Left lung (tissue), 10 donors: ENCODE measurements around the gene WRAP53. TPM values are rescaled to one million over a fixed set of nuclear protein-coding genes. Genes with fewer than 3 reads are reported as not detected.

Source experiments
- ATAC-seq: fragments of 200-7000 bp; cut with Tn5 transposase; one replicate; pipeline ENCODE4 v1.9.1; 2020; ENCODE audit warnings: moderate library complexity
- DNase-seq, 4 donors: peaks; one replicate each; pipeline ENCODE4 v3.0.0-alpha.2; 2013 to 2020
- H3K27ac ChIP-seq, 2 donors: fragments of 200-600 bp; sonication (generic) in 1 of 2; one replicate each; pipeline versions ENCODE4 v1.5.0 to v1.8.0; 2020 to 2021
- H3K27me3 ChIP-seq, 2 donors: fragments of 200-600 bp; sonication (generic) in 1 of 2; one replicate each; pipeline versions ENCODE4 v1.5.0 to v1.8.0; 2020 to 2021
- H3K36me3 ChIP-seq, 2 donors: fragments of 200-600 bp; sonication (generic) in 1 of 2; one replicate each; pipeline versions ENCODE4 v1.5.0 to v1.8.0; 2020 to 2021
- H3K4me1 ChIP-seq, 2 donors: fragments of 200-600 bp; one replicate each; pipeline ENCODE4 v1.8.0; 2021
- H3K4me3 ChIP-seq, 2 donors: fragments of 200-600 bp; sonication (generic) in 1 of 2; one replicate each; pipeline versions ENCODE4 v1.5.0 to v1.8.0; 2020 to 2021; ENCODE audit warnings: mild to moderate bottlenecking in 1 of 2
- H3K9me3 ChIP-seq, 2 donors: fragments of 200-600 bp; sonication (generic) in 1 of 2; one replicate each; pipeline versions ENCODE4 v1.5.0 to v1.8.0; 2020 to 2021
- intact Hi-C, 2 donors: fragments of 100-400 bp; cut with DNase I; formaldehyde crosslinking; loops; one replicate each; pipeline versions ENCODE4 v1.11.2 to v1.14.2; 2022
- polyA plus RNA-seq, 6 donors: library from polyadenylated mRNA; unstranded; fragments of 120-200 nt; gene quantifications; one replicate each; pipeline ENCODE4 v1.2.1, GENCODE V29; 2013; ENCODE audit not compliant: insufficient read length in 6 of 6
- total RNA-seq, 2 donors: library from RNA; stranded (reverse); fragmentation: NEBNext Ultra II Directional; extraction: Animal tissue kit (Norgen Biotek cat#: 25700); gene quantifications; one replicate each; pipeline ENCODE4 v1.2.1, GENCODE V29; 2021
- TF ChIP-seq, protein P1 (sequence below), 2 donors: fragments of 200-600 bp; sonication (generic) in 1 of 2; IDR thresholded peaks; one replicate each; pipeline versions ENCODE4 v1.5.0 to v1.8.0; 2021; ENCODE audit warnings: antibody characterized with exemption in 2 of 2
- donor health status: DM: no; HTN: yes; CAD: no.
- donor health status: DM: no; HTN: no; CAD: no.

The WRAP53 gene
- total and polyA plus RNA-seq, 8 donors = 9.4 to 16.0 (median 13.4) TPM

DNA sequence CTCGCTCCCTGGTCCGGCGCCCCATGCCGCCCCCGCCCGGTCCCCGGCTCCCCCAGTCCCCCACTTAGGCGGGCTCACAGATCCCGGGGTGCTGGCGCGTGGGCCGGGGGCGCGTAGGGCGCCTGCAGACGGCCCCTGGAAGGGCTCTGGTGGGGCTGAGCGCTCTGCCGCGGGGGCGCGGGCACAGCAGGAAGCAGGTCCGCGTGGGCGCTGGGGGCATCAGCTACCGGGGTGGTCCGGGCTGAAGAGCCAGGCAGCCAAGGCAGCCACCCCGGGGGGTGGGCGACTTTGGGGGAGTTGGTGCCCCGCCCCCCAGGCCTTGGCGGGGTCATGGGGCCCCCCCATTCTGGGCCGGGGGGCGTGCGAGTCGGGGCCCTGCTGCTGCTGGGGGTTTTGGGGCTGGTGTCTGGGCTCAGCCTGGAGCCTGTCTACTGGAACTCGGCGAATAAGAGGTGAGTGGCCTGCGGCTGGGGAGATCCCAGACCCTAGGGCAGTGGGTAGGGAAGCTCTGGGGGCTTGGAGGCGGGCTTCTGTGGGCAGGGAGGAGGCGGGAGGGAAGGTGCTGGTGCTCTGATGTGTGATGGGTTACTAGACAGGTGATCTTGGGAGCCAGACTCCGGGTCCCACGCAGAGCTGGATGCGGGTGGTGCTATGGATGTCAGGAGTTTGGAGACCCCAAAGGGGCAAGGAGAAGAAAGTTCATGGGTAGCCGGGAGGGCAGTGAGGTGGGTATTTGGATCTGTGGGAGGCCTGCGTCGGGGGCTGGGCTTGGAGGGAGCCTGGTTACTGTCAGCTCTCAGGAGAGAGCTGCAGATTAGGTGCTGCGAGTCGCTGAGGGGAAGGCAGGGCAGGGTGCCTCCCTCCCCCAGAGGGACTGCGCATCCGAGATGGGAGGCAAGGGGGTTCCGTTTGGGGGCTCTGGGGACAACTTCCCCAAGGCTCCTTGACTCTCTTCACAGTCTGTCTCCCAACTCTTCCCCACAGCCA lies 17.3 kb downstream of the WRAP53 start:
- intact Hi-C loops = no loop called here
- peaks cover 0 to 27% of the 10 kb centered on the region in 2 donors for H3K36me3 ChIP-seq
- no peaks in the 10 kb centered on the region for H3K9me3 ChIP-seq
- H3K27ac ChIP-seq = no peak overlapping the region
- H3K27me3 ChIP-seq = peaks cover 19 to 66% of the 10 kb centered on the region in 2 donors
- H3K4me3 ChIP-seq = peak overlapping the region; percentile 19 to 25
- peaks cover 5 to 18% of the 10 kb centered on the region in 2 donors for H3K4me1 ChIP-seq
- ATAC-seq (no peak), DNase-seq (no peak)
- TF ChIP-seq, protein P1, sequence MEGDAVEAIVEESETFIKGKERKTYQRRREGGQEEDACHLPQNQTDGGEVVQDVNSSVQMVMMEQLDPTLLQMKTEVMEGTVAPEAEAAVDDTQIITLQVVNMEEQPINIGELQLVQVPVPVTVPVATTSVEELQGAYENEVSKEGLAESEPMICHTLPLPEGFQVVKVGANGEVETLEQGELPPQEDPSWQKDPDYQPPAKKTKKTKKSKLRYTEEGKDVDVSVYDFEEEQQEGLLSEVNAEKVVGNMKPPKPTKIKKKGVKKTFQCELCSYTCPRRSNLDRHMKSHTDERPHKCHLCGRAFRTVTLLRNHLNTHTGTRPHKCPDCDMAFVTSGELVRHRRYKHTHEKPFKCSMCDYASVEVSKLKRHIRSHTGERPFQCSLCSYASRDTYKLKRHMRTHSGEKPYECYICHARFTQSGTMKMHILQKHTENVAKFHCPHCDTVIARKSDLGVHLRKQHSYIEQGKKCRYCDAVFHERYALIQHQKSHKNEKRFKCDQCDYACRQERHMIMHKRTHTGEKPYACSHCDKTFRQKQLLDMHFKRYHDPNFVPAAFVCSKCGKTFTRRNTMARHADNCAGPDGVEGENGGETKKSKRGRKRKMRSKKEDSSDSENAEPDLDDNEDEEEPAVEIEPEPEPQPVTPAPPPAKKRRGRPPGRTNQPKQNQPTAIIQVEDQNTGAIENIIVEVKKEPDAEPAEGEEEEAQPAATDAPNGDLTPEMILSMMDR (IDR thresholded peaks at IDR 0.05) = no peak

DNA sequence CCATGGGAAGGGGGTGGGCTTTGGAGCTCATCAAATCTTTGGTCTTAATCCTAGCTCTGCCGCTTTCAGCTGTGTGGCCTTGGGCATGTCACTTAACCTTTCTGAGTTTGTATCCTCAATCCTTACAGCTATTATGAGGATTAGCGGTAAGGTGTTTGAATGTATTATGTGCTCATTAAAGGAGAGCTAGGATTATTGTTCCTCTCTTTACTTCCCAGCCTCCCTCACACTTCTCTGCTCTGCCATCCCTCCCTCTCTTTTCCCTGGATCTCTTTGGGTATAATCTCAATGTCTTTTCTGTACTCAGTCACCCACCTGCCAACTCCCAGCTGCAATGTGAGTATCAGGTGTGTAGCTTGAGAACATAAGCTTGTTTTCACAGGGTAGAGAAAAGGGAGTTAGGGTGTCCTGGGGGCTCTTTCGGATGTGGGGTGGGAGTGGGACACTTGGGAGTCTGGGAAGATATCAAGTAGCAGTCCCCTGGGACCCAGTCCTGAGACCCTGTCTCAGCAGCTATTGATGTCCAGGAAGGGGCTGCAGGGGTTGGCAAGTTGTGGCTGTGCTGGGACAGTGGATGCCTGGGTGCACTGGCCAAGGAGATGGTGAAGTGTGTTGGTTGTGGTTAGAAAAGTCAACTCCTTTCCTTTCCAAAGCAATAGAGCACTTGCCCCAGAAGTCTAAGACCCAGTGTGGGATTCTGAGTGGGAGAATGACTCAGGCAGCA lies 18.5 kb downstream of the WRAP53 start:
- TF ChIP-seq, protein P1 (IDR thresholded peaks at IDR 0.05) = no peak
- ATAC-seq = no peak
- no peak for DNase-seq
- Histone ChIP-seq H3K4me3 (no peak overlapping the region), H3K36me3 (peaks cover 0 to 15% of the 10 kb centered on the region in 2 donors), H3K27me3 (peaks cover 19 to 79% of the 10 kb centered on the region in 2 donors), H3K9me3 (no peaks in the 10 kb centered on the region), H3K27ac (no peak overlapping the region), H3K4me1 (peaks cover 5 to 18% of the 10 kb centered on the region in 2 donors)
- intact Hi-C loops = no loop called here

DNA sequence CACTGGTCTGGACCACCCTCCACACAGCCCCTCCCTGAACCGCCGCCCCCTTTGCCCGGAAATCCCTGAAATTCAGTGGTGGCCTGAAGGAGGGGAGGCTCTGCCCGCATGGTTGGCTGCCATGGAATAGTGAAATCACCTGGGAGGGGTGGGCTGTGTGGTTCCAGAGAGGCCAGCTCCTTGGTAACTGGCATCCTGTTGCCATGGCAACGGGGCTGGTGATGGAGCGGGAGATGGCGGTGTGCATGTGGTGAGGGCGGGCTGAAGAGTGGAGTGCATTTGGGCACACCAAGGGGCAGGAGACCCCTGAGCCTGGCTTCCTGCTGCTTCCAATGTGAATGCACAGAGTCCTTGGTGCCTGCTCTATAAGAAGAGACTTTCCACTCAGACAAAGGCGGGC lies 19.2 kb downstream of the WRAP53 start:
- Histone ChIP-seq H3K4me1 (peaks cover 5 to 18% of the 10 kb centered on the region in 2 donors), H3K27me3 (peaks cover 19 to 85% of the 10 kb centered on the region in 2 donors), H3K9me3 (no peaks in the 10 kb centered on the region), H3K4me3 (no peak overlapping the region), H3K27ac (no peak overlapping the region), H3K36me3 (peaks cover 0 to 8% of the 10 kb centered on the region in 2 donors)
- intact Hi-C loops = no loop called here
- DNase-seq (no peak), ATAC-seq (no peak)
- TF ChIP-seq, protein P1 (IDR thresholded peaks at IDR 0.05) = no peak

DNA sequence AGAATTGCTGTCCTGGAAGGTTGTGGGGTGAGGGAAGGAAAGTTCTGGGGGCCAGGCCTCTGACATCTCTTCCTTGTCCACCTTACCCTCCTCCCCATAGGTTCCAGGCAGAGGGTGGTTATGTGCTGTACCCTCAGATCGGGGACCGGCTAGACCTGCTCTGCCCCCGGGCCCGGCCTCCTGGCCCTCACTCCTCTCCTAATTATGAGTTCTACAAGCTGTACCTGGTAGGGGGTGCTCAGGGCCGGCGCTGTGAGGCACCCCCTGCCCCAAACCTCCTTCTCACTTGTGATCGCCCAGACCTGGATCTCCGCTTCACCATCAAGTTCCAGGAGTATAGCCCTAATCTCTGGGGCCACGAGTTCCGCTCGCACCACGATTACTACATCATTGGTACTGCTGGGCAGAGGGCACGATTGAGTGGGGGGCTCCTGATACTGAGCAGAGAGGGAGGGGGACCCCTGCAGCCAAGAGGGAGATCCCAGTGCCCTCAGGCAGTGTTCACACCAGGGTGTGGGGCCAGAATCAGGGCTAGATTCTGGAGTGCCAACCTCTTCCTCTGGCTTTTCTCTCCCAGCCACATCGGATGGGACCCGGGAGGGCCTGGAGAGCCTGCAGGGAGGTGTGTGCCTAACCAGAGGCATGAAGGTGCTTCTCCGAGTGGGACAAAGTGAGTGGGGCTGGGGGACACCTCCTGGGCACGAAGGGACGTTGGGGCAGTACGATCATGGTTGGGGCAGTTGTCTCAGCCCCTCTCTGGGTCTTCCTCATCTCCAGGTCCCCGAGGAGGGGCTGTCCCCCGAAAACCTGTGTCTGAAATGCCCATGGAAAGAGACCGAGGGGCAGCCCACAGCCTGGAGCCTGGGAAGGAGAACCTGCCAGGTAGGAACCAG lies 19.8 kb downstream of the WRAP53 start:
- DNase-seq (no peak), ATAC-seq (no peak)
- H3K27ac ChIP-seq = no peak overlapping the region
- peaks cover 5 to 18% of the 10 kb centered on the region in 2 donors for H3K4me1 ChIP-seq
- no peak overlapping the region for H3K4me3 ChIP-seq
- H3K27me3 ChIP-seq = peaks cover 19 to 86% of the 10 kb centered on the region in 2 donors
- no peaks in the 10 kb centered on the region for H3K9me3 ChIP-seq
- H3K36me3 ChIP-seq = peaks cover 0 to 2% of the 10 kb centered on the region in 2 donors
- intact Hi-C loops = no loop called here
- TF ChIP-seq, protein P1 (IDR thresholded peaks at IDR 0.05) = no peak
